Tibial nerve (tissue), 4 donors: ENCODE data around the gene C3.

Source experiments
- EP300 ChIP-seq, 2 donors: sonication (generic); formaldehyde crosslinking; IDR thresholded peaks; one replicate each; pipeline ENCODE4 v1.6.1; 2017; ENCODE audit warnings: antibody characterized with exemption in 2 of 2, mild to moderate bottlenecking in 1 of 2
- POLR2A ChIP-seq, 2 donors: fragments of 450-650 bp; IDR thresholded peaks; one replicate each; pipeline ENCODE4 v1.6.1; 2017; ENCODE audit warnings: antibody characterized with exemption in 2 of 2, mild to moderate bottlenecking in 2 of 2, moderate library complexity in 2 of 2
- TF ChIP-seq, protein P1 (sequence below), 5 experiments: fragments of 200-600 bp in 3 of 5; fragments of 450-650 bp in 2 of 5; sonication (generic) in 3 of 5; IDR thresholded peaks; one replicate each; pipeline ENCODE4 v1.5.1; 2016 to 2019; ENCODE audit warnings: antibody characterized with exemption in 5 of 5, mild to moderate bottlenecking in 3 of 5, moderate library complexity in 2 of 5

DNA sequence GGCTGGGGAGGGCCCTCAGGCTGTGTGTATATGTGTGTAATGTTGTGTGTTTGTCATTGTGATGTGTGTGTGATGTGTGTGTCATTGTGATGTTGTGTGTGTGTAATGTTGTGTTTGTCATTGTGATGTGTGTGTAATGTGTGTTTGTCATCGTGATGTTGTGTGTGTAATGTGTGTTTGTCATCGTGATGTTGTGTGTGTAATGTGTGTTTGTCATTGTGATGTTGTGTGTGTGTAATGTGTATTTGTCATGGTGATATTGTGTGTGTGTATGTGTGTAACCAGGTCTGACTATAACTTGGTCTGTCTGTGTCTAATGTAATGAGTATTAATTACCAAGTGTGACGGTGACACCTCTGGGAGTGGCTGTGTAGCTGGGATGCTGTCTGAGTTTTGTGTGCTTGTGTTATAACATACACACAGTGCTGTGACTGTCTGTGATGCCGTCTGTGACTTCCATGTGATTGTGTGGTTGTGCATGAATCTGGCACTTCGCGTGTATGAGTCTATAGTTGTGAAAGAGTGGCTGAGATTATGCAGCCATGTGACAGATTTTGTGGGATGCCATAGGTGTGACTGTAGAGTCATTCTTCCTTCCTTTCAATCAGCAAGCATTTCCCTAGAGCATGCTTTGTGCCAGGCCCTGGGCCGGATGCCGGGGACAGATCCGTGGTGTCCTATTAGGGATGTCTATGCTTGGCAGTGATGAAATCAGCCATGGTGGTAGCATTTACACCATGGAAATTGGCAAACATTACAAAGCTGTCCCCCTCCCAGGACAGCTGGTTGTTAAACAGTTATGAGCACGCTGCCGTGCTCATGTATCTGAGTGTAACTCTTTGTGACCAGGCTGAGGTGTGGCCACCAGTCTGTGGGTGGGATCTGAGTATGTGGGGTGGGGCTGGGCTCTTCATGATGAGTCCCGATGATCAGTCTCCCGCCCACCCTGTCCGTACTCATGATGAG lies 56.9 kb downstream of the C3 start:
- TF ChIP-seq, protein P1, sequence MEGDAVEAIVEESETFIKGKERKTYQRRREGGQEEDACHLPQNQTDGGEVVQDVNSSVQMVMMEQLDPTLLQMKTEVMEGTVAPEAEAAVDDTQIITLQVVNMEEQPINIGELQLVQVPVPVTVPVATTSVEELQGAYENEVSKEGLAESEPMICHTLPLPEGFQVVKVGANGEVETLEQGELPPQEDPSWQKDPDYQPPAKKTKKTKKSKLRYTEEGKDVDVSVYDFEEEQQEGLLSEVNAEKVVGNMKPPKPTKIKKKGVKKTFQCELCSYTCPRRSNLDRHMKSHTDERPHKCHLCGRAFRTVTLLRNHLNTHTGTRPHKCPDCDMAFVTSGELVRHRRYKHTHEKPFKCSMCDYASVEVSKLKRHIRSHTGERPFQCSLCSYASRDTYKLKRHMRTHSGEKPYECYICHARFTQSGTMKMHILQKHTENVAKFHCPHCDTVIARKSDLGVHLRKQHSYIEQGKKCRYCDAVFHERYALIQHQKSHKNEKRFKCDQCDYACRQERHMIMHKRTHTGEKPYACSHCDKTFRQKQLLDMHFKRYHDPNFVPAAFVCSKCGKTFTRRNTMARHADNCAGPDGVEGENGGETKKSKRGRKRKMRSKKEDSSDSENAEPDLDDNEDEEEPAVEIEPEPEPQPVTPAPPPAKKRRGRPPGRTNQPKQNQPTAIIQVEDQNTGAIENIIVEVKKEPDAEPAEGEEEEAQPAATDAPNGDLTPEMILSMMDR (IDR thresholded peaks at IDR 0.05): no peak
- no peak for TF ChIP-seq POLR2A (IDR thresholded peaks at IDR 0.05)
- TF ChIP-seq EP300 (IDR thresholded peaks at IDR 0.05): no peak
